ENCODE measurements around the gene ST7. TPM values are rescaled to one million over a fixed set of nuclear protein-coding genes. Genes with fewer than 3 reads are reported as not detected.

ST7 gene
- total and polyA plus RNA-seq, 2 experiments from 2014 or later: 9.9 to 18.3 TPM

- no peak overlapping the region for H3K4me3 ChIP-seq
- no peaks in the 10 kb centered on the region for H3K36me3 ChIP-seq (ENCODE audit: insufficient read depth)
- H3K4me3 Mint-ChIP-seq: no peak overlapping the region
- H3K27me3 Mint-ChIP-seq (ENCODE audit: insufficient read depth, low read depth, poor library complexity): peaks cover 4% of the 10 kb centered on the region
- no peak overlapping the region for H2AFZ ChIP-seq
- no peaks in the 10 kb centered on the region for H3K9me2 ChIP-seq (ENCODE audit: insufficient read depth)
- H3K27me3 ChIP-seq (ENCODE audit: insufficient read depth): no peaks in the 10 kb centered on the region
- H3K27ac Mint-ChIP-seq: no peak overlapping the region
- TF ChIP-seq REST (IDR thresholded peaks at IDR 0.05; ENCODE audit: unreplicated experiment): no peak
- no peak for TF ChIP-seq JUNB (IDR thresholded peaks at IDR 0.05; ENCODE audit: unreplicated experiment)
- TF ChIP-seq STAT1 (IDR thresholded peaks at IDR 0.05; ENCODE audit: unreplicated experiment): no peak
- TF ChIP-seq ETS1 (IDR thresholded peaks at IDR 0.05): no peak
- TF ChIP-seq ZNF462 (CRISPR knock-in tag; IDR thresholded peaks at IDR 0.05): no peak
- TF ChIP-seq CTCF (conservative IDR thresholded peaks at IDR 0.05; ENCODE audit: low read depth in 2 of 2): no peak
- TF ChIP-seq NANOG (IDR thresholded peaks at IDR 0.05; ENCODE audit: borderline replicate concordance): no peak
- no peaks in the 10 kb centered on the region for H4K20me1 ChIP-seq (replicated peaks; ENCODE audit: insufficient read depth)
- peaks cover 43% of the 10 kb centered on the region for H3K4me1 Mint-ChIP-seq
- DNase-seq (ENCODE audit: low spot score) (no peak), ATAC-seq (no peak)
- H3K79me2 ChIP-seq (replicated peaks; ENCODE audit: insufficient read depth): peaks cover 49% of the 10 kb centered on the region
- no peaks in the 10 kb centered on the region for H3K36me3 Mint-ChIP-seq (ENCODE audit: low read depth)
- H3K9me3 Mint-ChIP-seq: no peaks in the 10 kb centered on the region
- H3K27ac ChIP-seq (ENCODE audit: low read depth): no peak overlapping the region
- H3K4me1 ChIP-seq (ENCODE audit: insufficient read depth): peaks cover 35% of the 10 kb centered on the region
- H3K4me2 ChIP-seq: no peak overlapping the region
- H3F3A ChIP-seq (replicated peaks; ENCODE audit: low read depth): no peaks in the 10 kb centered on the region
Measured at GRCh38 chr7:116967983-116968382, 14.7 kb downstream of the ST7 start.
